GM10266 (cell line): ENCODE results near the gene PPM1M.

Source experiments
- DNase-seq: peaks from one replicate; pipeline ENCODE4 v3.0.0; 2012; ENCODE audit errors: extremely low spot score
- TF ChIP-seq, protein P1 (sequence below): IDR thresholded peaks from 2 replicates; pipeline ENCODE4 v1.5.1; 2012; ENCODE audit warnings: mild to moderate bottlenecking, low read depth; ENCODE audit not compliant: control insufficient read depth, insufficient read depth; ENCODE audit errors: missing control alignments

Gene PPM1M

GRCh38 chr3:52243791-52244628 is 1.5 kb upstream of the PPM1M start:
- DNase-seq: peak; percentile 86
- TF ChIP-seq, protein P1, sequence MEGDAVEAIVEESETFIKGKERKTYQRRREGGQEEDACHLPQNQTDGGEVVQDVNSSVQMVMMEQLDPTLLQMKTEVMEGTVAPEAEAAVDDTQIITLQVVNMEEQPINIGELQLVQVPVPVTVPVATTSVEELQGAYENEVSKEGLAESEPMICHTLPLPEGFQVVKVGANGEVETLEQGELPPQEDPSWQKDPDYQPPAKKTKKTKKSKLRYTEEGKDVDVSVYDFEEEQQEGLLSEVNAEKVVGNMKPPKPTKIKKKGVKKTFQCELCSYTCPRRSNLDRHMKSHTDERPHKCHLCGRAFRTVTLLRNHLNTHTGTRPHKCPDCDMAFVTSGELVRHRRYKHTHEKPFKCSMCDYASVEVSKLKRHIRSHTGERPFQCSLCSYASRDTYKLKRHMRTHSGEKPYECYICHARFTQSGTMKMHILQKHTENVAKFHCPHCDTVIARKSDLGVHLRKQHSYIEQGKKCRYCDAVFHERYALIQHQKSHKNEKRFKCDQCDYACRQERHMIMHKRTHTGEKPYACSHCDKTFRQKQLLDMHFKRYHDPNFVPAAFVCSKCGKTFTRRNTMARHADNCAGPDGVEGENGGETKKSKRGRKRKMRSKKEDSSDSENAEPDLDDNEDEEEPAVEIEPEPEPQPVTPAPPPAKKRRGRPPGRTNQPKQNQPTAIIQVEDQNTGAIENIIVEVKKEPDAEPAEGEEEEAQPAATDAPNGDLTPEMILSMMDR: no peak

DNA sequence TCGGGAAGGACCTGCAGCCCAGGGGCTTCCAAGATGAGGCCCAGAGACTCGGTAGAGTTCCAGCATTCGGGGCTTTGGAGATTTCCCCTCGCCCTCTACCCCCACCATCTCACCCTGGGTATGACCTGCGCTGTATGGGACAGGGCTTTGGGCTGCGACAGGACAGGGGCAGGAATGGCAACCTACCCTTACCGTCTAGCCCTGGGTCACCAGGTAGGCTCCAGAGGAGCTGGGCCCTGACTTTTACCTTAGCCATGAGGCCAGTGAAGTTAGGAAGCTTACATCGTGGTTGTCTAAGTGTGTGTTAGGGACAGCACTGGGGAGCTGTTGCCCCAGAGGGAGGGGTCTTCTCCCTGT is 683 bp downstream of the PPM1M start:
- DNase-seq: no peak

GRCh38 chr3:52246728-52247408 is 1.3 kb downstream of the PPM1M start:
- TF ChIP-seq, protein P1: no peak
- no peak for DNase-seq

More for the DNA sequence above, 683 bp downstream of the PPM1M start:
- TF ChIP-seq, protein P1: no peak

GRCh38 chr3:52247409-52248164 is 2.0 kb downstream of the PPM1M start:
- TF ChIP-seq, protein P1: no peak
- DNase-seq: no peak

- DNase-seq: no peak
- TF ChIP-seq, protein P1: no peak
Observed at GRCh38 chr3:52248165-52248541, 2.6 kb downstream of the PPM1M start.

DNA sequence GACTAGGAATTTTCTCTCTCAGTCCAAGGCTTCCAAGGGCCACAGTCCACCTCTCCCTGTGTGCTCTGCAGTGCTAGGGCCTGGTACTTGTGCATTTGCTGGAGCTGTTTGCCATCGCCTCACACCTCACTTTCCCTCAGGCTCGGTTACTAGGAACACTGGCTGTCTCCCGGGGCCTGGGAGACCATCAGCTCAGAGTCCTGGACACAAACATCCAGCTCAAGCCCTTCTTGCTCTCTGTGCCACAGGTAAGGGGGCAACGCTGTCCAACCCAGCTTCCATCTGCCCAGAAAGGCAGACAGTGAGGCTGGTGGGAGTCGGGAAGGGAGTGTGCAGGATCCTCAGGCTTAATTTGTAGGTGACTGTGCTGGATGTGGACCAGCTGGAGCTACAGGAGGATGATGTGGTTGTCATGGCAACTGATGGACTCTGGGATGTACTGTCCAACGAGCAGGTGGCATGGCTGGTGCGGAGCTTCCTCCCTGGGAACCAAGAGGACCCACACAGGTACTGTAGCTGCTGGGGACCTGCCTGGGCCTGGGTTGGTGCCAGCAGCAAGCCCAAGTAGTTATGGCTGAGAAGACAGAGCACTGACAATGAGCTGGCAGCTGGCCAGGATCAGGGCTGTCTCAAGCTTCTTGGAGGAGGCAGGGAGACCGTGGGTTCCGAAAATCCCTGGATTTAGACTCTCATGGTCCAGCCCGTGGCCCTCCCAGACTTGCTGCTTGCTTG is 3.4 kb downstream of the PPM1M start:
- no peak for DNase-seq
- TF ChIP-seq, protein P1: no peak
